Endothelial cell of hepatic sinusoid (primary cell): Measurements from ENCODE around the gene KL.

Experiments
- in situ Hi-C: cut with HindIII; loops from 2 replicates; pipeline ENCODE4 v1.10.0; 2017; ENCODE audit warnings: low sequenced_read_pairs

KL gene

DNA sequence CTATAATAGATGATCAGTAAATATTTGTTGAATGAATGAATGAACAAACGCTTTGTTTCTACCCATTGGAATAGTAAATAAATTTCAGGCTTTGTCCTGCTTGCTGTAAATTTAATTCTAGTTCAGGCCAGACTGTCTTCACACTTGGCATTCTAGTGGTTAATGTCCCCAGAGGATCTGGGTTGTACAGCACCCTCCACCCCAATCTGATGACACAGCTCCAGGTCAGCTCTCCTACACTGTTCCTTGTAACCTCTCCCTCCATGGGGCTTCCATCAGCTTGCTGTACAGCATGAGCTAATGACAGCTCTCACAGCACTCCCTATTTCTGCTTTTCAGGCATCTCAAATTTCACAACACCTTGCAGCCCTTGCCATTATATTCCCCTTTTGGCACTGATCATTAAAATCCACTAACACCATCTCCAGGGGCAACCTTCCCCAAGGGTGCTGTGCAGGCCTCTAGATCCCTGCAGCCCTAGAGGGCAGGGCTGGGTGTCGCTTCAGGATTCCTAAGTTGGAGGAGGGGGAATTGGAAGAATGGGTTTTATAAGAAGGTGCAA, 12.7 kb upstream of the KL start:
- in situ Hi-C loops = no loop called here

DNA sequence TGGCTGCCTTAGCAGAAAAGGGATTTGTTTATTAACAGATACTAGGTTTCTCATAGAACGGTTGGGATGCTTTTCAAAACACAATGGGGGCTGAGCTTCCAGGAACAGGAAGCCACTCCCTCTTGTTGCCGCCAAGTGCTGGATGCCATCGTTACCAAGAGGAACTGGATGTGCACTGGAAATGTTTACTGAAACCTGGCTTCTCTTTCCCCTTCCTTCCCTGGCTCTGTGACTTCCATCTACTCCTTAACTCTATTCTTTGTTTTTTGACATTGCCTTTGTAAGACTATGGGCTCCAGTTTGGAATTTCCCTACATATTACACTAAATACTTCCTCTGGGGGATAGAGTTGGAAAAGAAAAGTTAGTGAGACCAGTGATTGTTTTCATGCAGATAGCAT, 11.7 kb upstream of the KL start:
- in situ Hi-C loops = no loop called here

GRCh38 chr13:33006134-33006533, 10.1 kb upstream of the KL start:
- in situ Hi-C loops = no loop called here

GRCh38 chr13:33006638-33007037, 9.6 kb upstream of the KL start:
- in situ Hi-C loops = no loop called here

DNA sequence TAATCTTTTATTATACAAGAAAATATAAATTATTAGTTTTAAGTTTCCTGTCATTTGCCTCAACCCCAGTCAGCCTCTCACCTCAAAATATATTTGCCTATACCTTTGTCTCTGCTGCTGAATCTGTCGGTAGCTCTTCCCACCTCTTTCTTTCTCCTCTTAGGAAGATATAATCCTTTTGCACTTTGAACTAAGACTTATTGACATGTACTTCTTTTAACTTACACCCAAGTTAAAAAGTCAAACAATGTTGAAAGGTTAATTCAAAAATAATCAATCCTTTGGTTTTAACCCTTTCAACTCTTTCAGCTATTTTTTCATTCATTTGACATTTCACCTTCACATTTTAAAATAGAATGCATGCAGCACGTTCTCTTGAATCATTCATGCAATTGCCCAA, 9.0 kb upstream of the KL start:
- in situ Hi-C loops = no loop called here

GRCh38 chr13:33007950-33008349, 8.3 kb upstream of the KL start:
- in situ Hi-C loops = no loop called here

DNA sequence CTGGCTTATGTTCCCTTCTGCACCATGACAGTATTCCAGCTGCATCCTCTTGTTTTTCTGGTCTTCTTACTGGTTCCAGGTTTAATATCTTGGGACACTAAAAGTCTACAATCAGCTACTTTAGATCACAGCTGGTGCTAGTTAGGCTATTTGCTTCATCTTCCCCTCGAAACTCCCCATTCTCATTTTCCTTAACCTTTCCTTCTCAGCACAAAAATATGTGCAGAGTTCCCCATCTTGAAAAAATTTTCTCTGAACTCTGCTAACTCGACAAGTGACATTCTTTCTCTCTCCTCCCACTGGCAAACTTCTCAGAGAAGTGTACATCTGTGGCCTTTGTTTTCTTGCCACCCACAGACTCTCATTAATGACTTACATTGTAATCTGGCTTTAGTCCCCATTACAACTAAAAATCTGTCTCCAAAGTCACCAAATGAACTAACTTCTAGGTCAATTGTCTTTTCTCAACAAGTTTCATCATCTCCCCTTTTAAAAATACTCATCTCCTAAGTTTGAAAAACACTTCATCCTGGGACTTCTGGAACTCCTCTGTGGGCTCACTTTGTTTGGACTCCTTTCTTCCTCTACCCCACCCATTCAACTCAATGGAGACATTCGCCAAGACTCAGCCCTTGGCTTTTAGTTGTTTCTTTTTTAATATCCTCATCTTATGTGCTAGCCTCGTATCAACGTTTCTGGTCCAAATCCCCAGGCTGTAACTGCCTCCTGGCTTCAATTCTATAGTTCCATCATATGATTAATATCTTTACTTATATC, 7.1 kb upstream of the KL start:
- in situ Hi-C loops = no loop called here

DNA sequence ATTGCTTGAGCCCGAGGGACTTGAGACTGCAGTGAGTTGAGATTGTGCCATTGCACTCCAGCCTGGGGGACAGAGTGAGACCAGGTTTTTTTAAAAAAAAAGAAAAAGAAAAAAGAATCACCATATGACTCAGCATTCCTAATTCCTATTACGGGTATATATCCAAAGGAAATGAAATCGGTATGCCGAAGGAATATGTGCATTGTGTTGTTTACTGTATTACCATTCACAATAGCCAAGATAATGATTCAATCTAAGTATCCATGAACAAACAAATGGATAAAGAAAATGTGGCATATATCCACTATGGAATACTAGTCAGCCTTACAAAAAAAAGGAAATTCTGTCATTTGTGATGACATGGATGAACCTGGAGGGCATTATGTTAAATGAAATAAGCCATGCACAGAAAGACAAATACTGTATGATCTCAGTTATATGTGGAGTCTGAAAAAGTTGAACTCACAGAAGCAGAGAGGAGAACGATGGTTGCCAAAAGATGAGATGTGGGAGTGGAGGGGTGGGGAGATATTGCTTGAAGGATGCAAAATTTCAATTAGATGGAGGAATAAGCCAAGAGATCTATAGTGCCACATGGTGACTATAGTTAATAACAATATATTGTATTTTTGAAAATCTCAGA, 4.3 kb upstream of the KL start:
- in situ Hi-C loops = no loop called here

GRCh38 chr13:33014291-33014690, 1.9 kb upstream of the KL start:
- in situ Hi-C loops = no loop called here

DNA sequence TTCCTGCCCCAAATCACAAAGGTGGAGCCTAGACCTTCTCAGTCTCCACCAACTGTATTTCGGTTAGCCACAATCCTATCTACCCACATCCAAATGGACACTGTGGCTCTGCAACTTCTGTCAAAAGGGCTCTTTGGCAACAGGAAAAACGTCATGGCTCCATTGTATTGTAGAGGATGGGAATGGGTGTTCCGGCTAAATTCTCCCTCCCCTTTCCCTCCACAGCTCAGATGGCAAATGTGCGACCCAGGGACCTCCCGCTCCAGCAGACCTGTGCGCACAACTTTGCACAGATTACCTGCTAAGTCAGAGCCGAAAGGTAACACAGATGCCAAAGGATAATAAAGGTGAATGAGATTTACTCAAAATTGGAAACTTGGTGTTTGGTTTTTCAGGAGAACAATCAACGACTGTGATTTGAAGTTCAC, 968 bp upstream of the KL start:
- in situ Hi-C loops = no loop called here

GRCh38 chr13:33015791-33016323, 366 bp upstream of the KL start:
- in situ Hi-C loops = no loop called here

GRCh38 chr13:33017323-33017929, 1.2 kb downstream of the KL start:
- in situ Hi-C loops = no loop called here

GRCh38 chr13:33018886-33019285, 2.7 kb downstream of the KL start:
- in situ Hi-C loops = no loop called here

GRCh38 chr13:33022986-33023385, 6.8 kb downstream of the KL start:
- in situ Hi-C loops = no loop called here

GRCh38 chr13:33025220-33025744, 9.1 kb downstream of the KL start:
- in situ Hi-C loops = no loop called here

GRCh38 chr13:33026489-33027152, 10.4 kb downstream of the KL start:
- in situ Hi-C loops = no loop called here

- in situ Hi-C loops = no loop called here
These were observed 12.4 kb downstream of the KL start for GRCh38 chr13:33028620-33029019.

GRCh38 chr13:33031277-33031676, 15.1 kb downstream of the KL start:
- in situ Hi-C loops = loop anchor here (5.0 kb wide), 1 partner anchor 74 kb away; no protein-coding TSS in a partner anchor

DNA sequence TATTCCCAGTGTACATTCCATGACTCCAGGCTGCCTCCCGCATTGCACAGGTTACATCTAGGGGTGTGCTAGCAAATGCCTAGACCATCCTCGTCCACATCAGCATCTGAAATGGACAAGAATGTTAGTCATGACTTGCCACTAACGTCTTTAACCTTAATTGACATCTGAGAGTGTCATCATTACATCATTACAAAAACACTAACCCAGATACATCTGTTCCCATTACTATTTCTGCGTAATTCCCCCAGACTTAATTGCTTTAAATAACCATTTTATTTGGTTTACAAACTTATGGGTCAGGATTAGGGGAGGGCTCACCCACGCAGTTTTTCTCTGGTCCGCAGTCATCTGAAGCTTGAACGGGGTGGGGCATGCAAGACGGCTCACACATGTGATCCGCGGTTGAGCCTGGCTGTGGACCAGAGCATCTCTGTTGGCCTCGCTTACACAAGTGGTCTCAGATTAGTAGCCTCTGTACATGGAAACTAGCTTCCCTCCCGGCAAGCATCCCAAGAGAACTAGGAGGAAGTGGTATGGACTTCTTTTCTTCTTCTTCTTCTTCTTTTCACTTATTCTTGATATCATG, 15.9 kb downstream of the KL start:
- in situ Hi-C loops = loop anchor here (5.0 kb wide), 1 partner anchor 75 kb away; no protein-coding TSS in a partner anchor
